Skeletal muscle satellite cell (primary cell): ENCODE data around the gene TMEM191C.
"Not testable (repeated sequence)": the region's sequence is repeated elsewhere in the genome, so short reads cannot be mapped to it uniquely, and the experiment has no call there.

ENCODE experiments used
- H3K27me3 ChIP-seq: 2 replicates; pipeline ENCODE4 v1.7.0; 2013; ENCODE audit warnings: low read length; ENCODE audit not compliant: control insufficient read depth, insufficient read depth
- H3K36me3 ChIP-seq: 2 replicates; pipeline ENCODE4 v1.7.0; 2013; ENCODE audit warnings: mild to moderate bottlenecking, control low read depth, low read length; ENCODE audit not compliant: insufficient read depth
- H3K4me1 ChIP-seq: 2 replicates; pipeline ENCODE4 v1.7.0; 2013; ENCODE audit warnings: low read length; ENCODE audit not compliant: control insufficient read depth, insufficient read depth
- H3K4me2 ChIP-seq: 2 replicates; pipeline ENCODE4 v1.7.0; 2013; ENCODE audit warnings: mild to moderate bottlenecking, low read length
- H3K4me3 ChIP-seq: 2 replicates; pipeline ENCODE4 v1.7.0; 2013; ENCODE audit warnings: low read length
- H3K9ac ChIP-seq: 2 replicates; pipeline ENCODE4 v1.7.0; 2013; ENCODE audit warnings: mild to moderate bottlenecking, low read depth, low read length, moderate library complexity
- H3K9me3 ChIP-seq: replicated peaks from 2 replicates; pipeline ENCODE4 v1.7.0; 2013; ENCODE audit warnings: mild to moderate bottlenecking, control low read depth, low read length

The TMEM191C gene

DNA sequence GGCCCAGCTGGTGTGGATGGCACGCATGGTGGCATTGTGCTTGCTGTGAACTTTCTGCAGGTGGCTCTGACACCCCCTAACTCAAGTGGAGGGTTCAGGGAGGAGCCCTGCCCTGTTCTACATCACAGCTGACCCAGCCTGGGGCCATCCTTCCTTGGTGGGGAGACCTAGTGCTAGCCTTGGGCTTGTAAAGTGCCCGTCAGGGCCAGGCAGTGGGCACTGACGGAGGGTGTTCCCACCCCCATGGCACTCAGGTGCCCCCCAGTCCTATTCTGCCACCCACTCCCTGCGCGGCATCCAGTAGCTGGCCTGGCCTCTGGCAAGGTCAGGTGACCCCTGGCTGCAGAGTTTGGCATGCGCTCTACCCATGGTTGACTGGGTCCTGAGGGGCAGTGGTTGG lies 26.0 kb upstream of the TMEM191C start:
- H3K4me2 ChIP-seq, H3K9me3 ChIP-seq, H3K36me3 ChIP-seq, H3K27me3 ChIP-seq, H3K4me3 ChIP-seq, H3K9ac ChIP-seq, H3K4me1 ChIP-seq: not testable (repeated sequence)

DNA sequence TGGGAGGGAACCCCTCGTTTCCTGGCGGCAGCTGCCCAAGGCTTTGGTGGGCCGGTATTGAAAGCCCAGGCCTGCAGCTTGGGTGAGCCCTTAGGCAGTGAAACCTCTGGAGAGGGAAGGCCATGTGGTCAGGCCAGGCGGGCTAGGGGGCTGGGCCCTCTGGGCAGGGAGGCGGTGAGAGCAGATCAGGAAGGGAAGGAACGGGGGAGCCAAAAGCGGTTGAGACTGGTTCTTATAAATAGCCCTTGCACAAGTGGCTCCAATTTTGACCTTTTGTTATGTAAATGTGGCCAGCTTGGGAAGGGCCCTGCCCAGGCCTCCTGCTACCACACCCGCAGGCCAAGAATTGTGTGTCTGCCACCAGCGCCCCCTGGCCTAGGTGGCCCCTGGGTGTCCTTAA lies 25.1 kb upstream of the TMEM191C start:
- H3K27me3 ChIP-seq, H3K9ac ChIP-seq, H3K4me3 ChIP-seq: not testable (repeated sequence)

DNA sequence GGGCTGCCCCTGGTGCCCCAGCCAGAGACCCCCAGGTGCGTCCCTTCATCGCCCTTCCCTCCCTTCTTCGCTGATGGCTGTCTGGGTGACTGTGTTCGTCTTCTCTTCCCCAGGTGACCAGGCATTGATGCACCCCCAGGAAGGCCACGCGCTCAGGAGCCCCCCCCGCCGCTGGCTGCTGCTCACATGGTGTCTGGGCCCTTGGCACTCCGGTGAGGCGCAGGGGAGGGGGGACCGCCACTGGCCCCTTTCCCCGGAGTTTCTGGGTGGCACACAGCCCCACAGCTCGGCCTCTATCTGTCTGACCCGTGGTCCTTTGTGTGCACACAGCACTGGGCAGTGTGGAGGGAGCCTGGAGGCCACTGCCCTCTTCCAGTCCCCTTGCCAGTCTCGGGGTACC lies 24.5 kb upstream of the TMEM191C start:
- H3K4me1 ChIP-seq, H3K36me3 ChIP-seq, H3K9me3 ChIP-seq, H3K4me2 ChIP-seq, H3K27me3 ChIP-seq, H3K9ac ChIP-seq, H3K4me3 ChIP-seq: not testable (repeated sequence)

More for the DNA sequence above, 25.1 kb upstream of the TMEM191C start:
- not testable (repeated sequence) for H3K4me2 ChIP-seq, H3K9me3 ChIP-seq, H3K4me1 ChIP-seq, H3K36me3 ChIP-seq

DNA sequence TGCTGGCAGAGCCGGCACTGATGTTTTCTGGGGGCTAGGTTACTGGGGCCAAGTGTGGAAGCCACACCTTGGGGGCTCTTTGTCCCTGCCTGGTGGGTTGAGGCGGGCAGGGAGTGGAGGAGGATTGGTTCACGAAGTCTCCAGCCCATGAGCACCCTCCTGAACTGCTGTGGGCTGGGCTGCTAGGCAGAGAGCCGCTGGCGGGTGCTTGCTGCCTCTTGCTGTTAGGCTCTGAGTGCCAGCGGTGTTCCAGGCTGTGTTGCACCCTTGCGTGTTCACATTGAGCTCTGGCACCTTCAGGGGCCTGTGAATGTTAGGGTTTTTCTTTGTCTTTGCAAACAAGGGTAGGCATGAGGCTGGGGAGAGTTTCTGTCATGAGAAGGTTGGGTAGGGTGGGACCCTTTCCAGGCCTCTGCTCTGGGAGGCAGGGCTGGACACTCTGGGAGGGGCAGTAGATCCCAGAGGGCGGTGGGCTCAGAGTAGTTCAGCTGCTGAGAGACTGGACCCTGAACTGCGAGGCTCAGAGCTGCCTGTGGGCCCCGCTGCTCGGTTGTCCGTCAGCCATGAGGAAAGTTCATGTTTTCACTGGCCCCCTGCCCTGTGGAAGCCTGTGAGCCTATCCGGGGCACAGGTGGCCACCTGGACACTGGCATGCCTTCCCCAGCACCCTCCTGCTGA lies 24.0 kb upstream of the TMEM191C start:
- H3K9me3 ChIP-seq = no peaks in the 10 kb centered on the region
- H3K4me1 ChIP-seq = no peaks in the 10 kb centered on the region
- no peak overlapping the region for H3K4me3 ChIP-seq
- H3K9ac ChIP-seq = no peak overlapping the region
- H3K36me3 ChIP-seq = no peaks in the 10 kb centered on the region
- H3K27me3 ChIP-seq = no peaks in the 10 kb centered on the region
- H3K4me2 ChIP-seq = no peak overlapping the region

DNA sequence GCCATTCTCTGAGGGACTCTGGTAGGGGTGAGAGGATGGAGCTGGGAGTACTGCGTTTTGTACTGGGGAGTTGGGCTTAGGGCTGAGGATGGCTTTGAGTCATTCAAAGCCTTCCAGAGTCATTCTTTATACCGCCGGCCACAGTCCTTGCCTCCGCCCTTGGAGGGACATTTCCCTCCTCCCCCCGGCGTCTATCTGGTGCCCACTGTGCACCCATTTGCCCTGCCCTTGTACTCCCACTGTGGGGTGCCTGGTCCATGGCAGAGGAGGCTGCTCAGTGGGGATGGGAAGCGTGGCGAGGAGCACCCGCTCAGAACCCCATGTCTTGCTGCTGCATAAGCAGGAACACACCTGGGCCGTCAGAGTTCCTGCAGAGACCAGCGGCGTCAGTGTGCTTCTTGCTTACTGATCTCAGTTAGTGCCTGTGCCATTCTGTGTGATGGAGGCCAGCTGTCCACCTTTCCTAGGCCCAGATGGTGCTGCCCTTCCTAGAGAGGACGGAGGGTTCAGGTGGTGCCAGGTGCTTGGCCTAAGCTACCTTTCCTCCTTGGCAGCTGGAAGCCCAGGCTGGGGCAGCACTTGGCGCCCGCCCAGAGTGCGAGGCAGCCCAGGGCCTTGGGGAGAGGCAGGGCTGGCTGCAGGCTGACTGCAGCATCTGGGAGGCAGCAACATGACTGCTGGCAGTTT lies 23.3 kb upstream of the TMEM191C start:
- no peak overlapping the region for H3K4me3 ChIP-seq
- H3K9me3 ChIP-seq = no peaks in the 10 kb centered on the region
- no peak overlapping the region for H3K4me2 ChIP-seq
- H3K27me3 ChIP-seq = no peaks in the 10 kb centered on the region
- H3K36me3 ChIP-seq = no peaks in the 10 kb centered on the region
- no peaks in the 10 kb centered on the region for H3K4me1 ChIP-seq
- no peak overlapping the region for H3K9ac ChIP-seq

DNA sequence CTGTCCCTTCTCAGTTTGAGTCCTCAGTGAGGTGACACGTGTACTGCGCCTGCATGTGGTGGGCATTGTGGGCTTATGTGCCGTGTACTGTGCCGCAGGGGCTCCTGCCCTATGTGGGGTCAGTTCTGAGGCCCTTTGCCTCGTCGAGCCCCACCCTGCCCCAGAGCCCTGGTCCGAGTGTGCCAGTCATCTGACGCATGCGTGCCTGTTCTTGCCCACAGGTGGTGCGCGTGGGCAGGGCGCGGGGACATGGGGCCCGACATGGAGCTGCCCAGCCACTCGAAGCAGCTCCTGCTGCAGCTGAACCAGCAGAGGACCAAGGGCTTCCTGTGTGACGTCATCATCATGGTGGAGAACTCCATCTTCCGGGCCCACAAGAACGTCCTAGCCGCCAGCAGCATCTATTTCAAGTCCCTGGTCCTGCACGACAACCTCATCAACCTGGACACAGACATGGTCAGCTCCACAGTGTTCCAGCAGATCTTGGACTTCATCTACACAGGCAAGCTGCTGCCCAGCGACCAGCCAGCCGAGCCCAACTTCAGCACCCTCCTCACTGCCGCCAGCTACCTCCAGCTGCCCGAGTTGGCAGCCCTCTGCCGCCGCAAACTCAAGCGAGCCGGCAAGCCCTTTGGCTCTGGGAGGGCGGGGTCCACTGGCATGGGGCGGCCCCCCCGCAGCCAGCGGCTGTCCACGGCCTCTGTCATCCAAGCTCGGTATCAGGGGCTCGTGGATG lies 22.3 kb upstream of the TMEM191C start:
- Histone ChIP-seq H3K27me3 (no peaks in the 10 kb centered on the region), H3K9ac (no peak overlapping the region), H3K36me3 (no peaks in the 10 kb centered on the region)

DNA sequence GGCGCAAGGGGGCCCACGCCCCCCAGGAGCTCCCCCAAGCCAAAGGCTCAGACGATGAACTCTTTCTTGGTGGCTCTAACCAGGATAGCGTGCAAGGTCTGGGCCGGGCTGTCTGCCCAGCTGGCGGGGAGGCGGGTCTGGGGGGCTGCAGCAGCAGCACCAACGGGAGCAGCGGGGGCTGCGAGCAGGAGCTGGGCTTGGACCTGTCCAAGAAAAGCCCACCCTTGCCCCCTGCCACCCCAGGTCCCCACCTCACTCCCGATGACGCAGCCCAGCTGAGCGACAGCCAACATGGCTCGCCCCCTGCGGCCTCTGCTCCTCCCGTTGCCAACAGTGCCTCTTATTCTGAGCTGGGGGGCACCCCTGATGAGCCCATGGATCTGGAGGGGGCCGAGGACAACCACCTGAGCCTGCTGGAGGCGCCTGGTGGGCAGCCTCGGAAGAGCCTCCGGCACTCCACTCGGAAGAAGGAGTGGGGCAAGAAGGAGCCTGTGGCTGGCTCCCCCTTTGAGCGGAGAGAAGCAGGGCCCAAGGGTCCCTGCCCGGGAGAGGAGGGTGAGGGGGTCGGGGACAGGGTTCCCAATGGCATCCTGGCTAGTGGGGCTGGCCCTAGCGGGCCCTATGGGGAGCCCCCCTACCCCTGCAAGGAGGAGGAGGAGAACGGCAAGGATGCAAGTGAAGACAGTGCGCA lies 21.6 kb upstream of the TMEM191C start:
- no peaks in the 10 kb centered on the region for H3K4me1 ChIP-seq
- no peak overlapping the region for H3K4me2 ChIP-seq
- no peaks in the 10 kb centered on the region for H3K9me3 ChIP-seq
- H3K4me3 ChIP-seq = no peak overlapping the region
- no peak overlapping the region for H3K9ac ChIP-seq
- no peaks in the 10 kb centered on the region for H3K36me3 ChIP-seq
- H3K27me3 ChIP-seq = no peaks in the 10 kb centered on the region

More for the DNA sequence above, 22.3 kb upstream of the TMEM191C start:
- Histone ChIP-seq H3K9me3 (no peaks in the 10 kb centered on the region), H3K4me2 (no peak overlapping the region), H3K4me3 (no peak overlapping the region), H3K4me1 (no peaks in the 10 kb centered on the region)

DNA sequence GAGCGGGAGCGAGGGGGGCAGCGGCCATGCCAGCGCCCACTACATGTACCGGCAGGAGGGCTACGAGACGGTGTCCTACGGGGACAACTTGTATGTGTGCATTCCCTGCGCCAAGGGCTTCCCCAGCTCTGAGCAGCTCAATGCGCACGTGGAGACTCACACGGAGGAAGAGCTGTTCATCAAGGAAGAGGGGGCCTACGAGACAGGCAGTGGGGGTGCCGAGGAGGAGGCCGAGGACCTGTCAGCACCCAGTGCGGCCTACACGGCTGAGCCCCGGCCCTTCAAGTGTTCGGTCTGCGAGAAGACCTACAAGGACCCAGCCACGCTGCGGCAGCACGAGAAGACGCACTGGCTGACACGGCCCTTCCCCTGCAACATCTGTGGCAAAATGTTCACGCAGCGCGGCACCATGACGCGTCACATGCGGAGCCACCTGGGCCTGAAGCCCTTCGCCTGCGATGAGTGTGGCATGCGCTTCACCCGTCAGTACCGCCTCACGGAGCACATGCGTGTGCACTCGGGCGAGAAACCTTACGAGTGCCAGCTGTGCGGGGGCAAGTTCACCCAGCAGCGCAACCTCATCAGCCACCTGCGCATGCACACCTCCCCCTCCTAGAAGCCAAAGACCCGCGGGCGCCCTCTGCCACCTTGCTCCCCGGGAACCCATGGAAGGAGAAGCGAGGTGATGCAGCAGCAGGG lies 20.9 kb upstream of the TMEM191C start:
- Histone ChIP-seq H3K36me3 (no peaks in the 10 kb centered on the region), H3K4me1 (no peaks in the 10 kb centered on the region), H3K9me3 (no peaks in the 10 kb centered on the region), H3K4me3 (no peak overlapping the region), H3K27me3 (no peaks in the 10 kb centered on the region), H3K4me2 (no peak overlapping the region), H3K9ac (no peak overlapping the region)

DNA sequence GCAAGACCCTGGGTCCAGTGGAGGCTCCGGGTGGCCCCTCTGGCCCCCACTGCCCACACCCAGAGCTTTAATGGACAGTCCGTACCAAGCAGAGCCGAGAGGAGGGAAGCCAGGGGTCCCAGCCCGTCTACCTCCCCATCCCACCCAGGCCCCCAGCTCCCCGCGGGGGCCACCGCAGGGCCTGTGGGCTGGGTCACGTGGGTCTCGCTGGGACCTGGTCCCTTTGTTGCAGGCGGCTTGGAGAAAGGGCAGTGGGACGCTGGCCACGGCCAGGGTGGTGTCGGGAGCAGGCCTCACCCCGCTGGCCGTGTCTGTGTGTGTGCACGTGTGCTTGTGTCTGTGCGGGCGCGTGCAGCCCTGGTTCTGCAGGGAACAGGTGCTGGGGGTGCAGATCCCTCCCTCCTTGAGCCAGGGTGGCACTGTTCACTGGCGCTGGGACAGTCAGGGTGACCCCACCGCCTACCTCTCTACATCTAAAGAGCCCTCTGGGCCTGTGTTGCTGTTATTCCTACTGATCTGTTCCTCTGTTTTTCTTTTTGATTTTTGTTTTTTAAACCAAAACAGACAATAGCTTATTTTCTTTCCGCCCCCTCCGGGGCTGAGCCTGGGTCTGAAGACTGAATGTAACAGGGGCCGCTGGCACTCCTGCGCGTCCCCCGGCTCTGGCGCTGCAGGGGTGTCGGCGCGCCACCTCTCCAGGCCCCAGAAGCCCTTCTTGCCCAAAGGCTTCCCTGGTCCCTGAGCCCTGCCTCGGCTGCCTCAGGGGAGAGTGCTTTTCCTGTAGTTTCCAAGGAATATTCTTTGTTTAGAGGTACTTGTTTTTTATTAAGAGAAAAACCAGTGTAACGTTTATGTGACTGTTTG lies 20.1 kb upstream of the TMEM191C start:
- H3K27me3 ChIP-seq = no peaks in the 10 kb centered on the region

DNA sequence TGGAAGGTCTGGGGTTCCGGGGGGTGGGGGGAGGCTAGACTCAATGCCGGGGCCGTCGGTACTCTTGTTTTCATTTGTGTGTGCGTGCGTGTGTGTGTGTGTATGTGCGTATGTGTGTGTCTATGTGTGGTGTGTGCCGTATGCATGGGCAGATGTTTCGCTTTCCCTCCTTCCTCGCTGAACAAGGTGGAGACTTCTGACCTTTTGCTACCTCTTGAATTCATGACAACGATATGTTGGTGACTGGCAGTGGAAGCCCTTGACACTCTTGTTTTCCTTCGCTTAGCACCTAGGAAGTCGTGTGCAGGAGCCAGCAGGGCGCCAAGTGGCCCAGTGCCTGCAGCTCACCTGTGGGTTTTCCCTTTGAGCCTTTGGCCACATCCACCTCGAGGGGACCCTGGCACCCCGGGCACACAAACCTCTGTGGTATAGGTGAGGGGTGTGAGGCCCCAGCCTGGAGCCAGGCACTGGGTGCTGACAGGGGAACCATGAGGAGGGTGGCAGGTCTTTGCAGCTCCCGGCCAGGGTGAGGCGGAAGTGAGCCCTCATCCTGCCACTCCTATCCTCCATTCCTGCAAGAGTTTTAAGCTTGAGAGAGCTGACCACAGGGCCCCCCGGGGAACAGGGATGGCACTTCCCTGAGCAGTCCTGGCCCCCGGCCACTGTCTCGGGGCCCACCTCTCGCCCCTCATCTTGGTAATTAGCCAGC lies 19.3 kb upstream of the TMEM191C start:
- Histone ChIP-seq H3K36me3 (no peaks in the 10 kb centered on the region), H3K4me3 (no peak overlapping the region), H3K27me3 (no peaks in the 10 kb centered on the region), H3K9me3 (no peaks in the 10 kb centered on the region), H3K9ac (no peak overlapping the region), H3K4me1 (no peaks in the 10 kb centered on the region), H3K4me2 (no peak overlapping the region)

More for the DNA sequence above, 20.1 kb upstream of the TMEM191C start:
- no peaks in the 10 kb centered on the region for H3K36me3 ChIP-seq
- no peak overlapping the region for H3K4me3 ChIP-seq
- no peaks in the 10 kb centered on the region for H3K9me3 ChIP-seq
- no peak overlapping the region for H3K4me2 ChIP-seq
- no peaks in the 10 kb centered on the region for H3K4me1 ChIP-seq
- H3K9ac ChIP-seq = no peak overlapping the region
